IPS-11a (cell line): ENCODE measurements around the gene MUC22.
"Not testable (repeated sequence)": the region's sequence is repeated elsewhere in the genome, so short reads cannot be mapped to it uniquely, and the experiment has no call there.

Experiments used
- H3K4me3 ChIP-seq: one replicate; pipeline ENCODE4 v1.5.1; 2013; ENCODE audit warnings: low read depth, low read length, control low read depth

MUC22 gene

DNA sequence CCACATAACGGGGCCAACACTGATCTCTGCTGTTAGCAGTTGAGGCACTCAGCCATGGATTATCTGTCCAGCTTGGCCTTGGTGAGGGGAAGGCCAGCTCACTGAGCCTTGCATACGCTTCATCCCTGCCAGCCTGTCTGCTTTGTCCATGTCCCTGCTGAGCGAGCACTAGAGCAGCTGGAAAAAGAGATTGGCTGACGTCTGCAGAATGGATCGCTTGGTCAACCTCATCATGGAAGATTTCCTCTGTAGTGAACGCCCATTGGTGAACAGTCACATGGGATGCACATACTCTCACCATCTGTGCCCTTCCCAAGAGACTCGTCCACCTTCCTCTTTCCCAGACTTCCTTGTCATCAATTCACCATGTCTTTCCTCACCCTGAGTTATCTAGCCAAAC lies 26.9 kb downstream of the MUC22 start:
- no peak overlapping the region for H3K4me3 ChIP-seq

DNA sequence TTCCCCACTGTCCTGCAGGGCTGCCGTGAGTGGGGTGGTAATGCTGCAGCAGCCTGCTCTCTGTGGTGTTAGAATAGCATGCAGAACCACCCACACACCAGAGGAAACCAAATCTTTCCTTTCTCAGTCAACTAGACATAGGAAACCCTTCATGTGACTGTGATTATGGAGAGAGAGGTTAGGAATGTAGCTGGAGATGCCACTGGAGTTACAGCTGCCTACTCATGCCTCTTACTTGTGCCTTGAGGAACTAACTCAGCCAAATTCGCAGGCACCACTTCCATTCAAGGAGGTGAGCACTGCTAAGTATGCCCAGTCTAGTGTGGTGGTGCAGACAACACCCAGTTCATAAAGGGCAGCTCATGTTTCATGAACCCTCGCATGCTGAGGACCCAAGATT lies 27.4 kb downstream of the MUC22 start:
- H3K4me3 ChIP-seq, result no peak overlapping the region

DNA sequence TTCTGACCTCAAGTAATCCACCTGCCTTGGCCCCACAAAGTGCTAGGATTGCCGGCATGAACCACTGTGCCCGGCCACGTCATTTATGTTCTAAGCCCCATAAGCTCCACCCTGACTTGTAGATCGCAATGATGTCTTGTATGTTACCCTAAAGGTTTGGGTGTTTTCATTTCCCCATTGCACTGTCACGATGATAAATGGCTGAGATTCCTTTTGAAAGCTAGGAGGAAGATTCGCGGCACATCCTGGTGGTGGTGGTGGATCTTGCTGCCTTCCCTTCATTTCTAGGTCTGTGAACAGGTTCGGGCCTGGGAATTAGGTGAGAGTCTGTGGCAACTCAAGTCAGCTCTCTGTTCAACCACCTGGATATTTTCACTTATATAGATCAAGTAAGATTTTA lies 28.3 kb downstream of the MUC22 start:
- no peak overlapping the region for H3K4me3 ChIP-seq

DNA sequence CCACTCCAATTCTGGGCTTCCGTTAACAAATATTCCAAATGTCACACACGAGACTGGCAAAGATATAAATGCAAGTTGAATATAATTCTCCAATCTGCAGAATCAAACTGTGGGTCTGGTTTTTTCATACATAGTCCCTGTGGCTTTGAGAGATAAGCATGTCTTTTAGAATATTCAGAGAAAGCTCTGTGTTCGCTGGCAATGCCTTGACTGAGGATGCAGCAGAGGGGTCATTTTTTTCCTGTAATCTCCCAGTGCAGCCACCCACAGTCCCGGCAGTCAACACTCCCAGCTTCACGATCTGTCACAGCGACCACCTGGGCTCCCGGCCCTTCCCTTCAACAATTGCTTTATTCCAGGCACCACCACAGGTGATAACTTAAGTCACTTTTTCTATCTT lies 30.5 kb downstream of the MUC22 start:
- H3K4me3 ChIP-seq, result no peak overlapping the region

DNA sequence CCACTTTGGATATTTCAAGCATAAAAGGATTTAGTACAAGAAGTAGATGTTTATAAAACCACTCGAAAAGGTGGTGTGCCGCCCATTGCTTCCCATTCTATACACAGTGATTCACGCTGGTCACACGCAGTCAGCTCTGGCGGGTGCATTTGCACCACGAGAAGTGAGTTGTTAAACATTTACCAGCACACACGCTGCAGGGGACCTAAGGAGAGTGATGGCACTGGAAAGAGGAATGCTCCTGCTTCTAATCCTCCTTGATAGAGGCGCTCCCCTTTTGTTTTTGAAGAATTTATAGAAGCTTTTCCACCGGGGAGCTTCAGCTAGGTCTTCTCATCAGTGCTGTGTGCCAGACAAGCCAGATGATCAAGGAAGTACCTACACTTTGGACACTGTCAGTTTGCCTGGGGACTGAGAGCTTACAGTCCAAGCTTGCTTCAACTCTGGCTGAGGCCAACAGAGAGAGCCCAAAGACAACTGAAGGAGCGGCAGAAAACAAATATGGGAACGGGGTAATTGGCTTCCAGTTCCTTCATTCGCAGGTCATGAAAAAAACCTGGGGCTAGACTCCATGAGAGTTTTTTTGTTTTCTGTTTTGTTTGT lies 31.2 kb downstream of the MUC22 start:
- no peak overlapping the region for H3K4me3 ChIP-seq

DNA sequence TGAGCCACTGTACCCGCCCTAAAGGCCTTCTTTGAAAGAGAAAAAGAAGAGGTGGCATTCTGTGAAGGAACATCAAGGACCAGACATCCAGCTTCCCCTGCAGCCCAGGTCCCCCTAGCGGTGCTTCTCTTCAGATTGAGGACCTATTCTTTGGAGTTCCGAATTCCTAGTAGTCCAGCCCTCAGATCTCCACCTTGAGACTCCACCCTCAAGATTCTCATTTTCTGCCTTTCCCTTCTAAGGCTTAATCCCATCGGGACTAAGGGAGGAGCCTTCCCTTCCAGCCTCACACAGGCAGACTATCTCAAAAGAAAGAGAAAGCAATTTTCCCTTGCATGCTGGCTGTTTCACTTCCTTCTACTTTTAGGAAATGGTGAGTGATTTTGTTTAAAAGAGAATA lies 32.5 kb downstream of the MUC22 start:
- H3K4me3 ChIP-seq, result no peak overlapping the region

DNA sequence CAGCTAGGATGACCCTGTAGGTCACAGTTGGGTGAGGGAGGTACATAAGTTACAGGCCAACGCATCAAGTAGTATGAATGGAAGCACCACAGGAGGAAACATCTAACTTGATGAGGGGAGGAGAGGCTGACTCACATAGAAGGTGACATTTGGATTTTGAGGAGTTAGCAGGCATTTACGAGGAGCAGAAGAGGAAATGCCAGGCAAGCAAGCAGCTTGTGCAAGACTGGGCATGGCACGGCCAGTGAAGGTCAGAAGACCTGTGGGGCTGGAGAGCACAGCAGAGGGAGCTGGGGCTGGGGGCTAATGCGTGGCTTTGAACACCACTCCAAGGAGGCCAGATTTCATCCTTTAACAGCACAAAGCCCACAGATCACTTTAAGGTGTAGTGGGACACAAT lies 37.8 kb downstream of the MUC22 start:
- no peak overlapping the region for H3K4me3 ChIP-seq

DNA sequence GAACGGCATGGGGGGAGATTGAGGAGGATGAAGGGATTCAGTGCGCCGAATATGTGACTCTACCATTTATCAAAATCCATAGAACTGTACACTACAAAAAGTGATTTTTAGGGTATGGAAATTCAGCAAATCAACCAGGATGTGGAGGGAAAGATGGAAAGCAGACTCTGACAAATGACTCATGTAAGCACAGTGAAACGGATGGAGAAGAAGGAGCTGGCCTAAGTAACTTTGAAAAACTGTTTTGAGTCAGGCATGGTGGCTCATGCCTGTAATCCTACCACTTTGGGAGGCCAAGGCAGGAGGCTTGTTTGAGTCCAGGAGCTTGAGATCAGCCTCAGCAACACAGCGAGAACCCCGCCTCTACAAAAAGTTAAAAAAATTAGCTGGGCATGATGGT lies 39.2 kb downstream of the MUC22 start:
- H3K4me3 ChIP-seq, result no peak overlapping the region

DNA sequence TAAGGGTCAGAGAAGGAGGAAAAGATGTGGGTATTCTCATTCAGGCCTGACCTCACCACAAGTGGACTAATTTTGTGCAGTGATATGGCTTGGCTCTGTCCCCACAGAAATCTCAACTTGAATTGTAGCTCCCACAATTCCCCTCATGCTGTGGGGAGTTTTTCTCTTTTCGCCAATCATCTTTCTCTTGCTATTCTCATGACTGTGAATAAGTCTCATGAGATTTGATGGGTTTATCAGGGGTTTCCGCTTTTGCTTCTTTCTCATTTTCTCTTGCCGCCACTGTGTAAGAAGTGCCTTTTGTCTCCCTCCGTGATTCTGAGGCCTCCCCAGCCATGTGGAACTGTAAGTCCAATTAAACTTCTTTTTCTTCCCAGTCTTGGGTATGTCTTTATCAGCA lies 42.9 kb downstream of the MUC22 start:
- H3K4me3 ChIP-seq, result not testable (repeated sequence)

DNA sequence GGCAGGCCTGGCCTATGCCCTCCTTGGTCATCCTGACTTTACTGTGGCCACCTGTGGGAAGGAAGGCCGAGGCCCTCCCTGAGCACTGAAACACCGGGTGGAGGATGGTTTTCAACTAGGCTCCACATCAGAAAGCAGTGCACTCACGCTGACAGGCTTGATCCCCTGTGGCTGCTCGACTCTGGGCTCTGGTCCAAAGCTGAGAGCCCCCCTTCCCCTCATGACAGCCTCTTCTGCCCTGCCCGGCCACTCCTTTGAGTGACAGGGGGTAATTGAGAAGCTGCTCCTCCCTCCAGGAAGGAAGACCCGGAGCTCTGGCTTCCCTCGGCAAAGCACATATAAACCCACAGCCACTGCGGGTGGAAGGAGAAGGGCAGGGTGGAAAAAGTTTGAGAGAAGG lies 43.6 kb downstream of the MUC22 start:
- H3K4me3 ChIP-seq, result no peak overlapping the region

DNA sequence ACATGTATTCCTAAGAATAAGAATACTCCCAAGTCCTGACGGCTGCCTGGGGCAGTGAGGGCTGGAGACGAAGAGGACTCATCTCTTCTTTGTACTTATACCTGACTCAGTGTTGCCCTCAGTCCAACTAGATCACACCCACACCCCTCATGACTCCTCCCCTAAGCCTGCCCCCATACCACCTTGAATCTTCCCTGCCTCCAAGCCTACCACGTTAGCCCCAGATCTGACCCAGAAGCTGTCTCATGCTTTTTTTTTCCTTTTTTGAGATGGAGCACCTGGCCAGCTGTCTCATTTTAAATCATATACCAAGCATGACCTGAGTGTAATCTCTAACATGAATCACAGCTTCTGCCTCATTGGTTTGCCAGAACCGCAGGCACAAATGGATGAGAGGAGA lies 45.2 kb downstream of the MUC22 start:
- no peak overlapping the region for H3K4me3 ChIP-seq

DNA sequence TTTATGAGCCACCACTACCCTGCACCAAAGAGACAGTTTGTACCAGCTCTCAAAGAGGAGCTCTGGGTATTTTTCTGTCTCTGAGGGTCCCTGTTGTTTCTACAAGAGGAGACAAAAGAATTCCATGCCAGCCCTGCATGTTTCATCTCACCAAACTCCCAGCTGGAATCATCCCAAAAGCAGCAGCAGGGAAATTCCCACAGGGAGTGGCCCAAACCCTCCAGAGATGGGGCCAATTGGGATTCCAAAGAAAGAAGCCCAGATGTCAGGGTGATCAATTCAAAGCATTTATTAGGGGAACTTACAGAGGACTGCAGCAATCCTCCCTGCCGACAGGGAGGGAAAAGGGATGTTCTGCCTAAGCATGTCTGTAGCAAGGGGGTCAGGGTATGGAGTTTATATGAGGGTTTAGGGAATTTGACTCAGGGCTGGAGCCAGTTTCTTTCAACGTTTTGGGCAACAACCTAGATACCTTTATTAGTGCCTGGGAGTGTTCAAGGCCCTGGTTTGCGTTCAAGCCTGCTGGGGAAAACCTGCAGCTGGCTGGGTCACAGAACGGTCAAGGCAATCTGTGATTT lies 47.2 kb downstream of the MUC22 start:
- H3K4me3 ChIP-seq, result no peak overlapping the region

DNA sequence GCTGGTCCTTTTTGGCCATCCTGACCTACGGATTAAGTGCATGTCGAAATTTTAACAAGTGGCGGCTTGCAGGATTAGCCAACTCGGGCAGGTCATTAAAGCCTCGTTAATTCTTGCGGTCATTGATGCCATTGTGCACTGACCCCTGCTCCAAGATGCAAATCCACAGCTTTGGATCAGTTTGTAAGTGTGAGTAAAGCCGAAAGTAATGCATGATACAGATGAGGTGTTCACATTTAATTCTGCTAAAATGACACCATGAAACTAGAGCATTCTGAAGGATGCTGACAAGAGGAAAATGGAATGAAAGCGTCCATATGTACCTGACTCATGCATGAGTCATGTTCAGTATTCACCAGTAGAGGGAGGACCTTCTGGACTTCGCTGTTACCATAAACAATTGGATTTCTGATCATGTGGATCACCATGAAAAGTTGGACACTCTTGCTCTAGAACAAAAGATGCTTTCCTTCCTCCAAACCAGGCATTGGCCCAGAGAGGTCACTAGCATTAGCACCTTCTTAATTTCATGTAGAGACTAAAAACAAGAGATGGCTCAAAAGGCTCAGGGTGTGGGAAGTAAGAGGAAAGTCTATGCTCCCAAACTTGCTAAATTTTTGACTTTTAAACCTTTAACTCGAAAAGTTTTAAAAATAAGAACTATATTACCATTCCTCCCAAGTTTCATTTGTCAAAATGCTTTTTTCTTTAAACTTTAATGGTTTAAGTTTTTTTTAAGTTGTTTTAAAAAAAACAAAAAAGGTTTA lies 48.0 kb downstream of the MUC22 start:
- H3K4me3 ChIP-seq, result no peak overlapping the region

DNA sequence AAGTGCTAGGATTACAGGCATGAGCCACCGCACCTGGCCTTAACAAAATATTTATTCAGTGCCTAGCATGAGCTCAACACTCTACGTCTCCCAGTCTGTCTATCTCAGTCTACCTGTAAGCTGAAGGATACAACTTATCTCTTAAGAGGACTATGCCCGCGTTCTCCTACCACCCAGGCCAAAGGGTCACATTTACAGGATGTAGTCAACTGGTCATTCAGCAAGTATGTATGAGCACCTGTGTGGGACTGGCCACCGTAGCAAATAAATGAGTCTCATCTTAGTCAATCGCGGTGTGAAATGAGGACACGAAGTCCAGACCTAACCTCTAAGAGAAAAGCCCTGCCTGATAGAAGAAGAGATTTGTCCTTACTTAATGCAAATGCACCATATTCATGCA lies 49.9 kb downstream of the MUC22 start:
- no peak overlapping the region for H3K4me3 ChIP-seq

DNA sequence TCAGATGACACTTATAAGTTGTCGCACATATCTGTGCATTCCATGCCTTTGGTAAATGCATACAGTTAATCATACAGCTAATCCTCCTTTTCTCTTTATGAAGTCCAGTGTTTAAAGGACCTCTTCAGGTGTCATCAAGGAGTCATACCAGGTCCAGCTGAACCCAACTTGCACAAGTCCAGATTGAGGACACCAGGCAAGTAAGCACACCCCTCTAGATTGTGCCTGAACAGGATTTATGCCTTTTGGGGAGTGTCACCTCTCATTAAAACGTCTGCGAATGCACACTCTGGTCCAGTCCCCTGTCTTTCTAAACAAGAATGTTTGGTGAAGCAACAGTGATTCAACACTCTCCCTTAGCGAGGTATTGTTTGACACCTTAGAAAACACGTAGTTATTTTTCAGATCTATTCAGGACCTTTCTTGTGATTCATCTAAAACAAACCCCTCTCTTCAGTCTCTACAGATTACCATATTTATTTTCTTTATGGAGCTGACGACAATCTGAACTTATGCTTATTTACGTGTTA lies 53.7 kb downstream of the MUC22 start:
- no peak overlapping the region for H3K4me3 ChIP-seq

DNA sequence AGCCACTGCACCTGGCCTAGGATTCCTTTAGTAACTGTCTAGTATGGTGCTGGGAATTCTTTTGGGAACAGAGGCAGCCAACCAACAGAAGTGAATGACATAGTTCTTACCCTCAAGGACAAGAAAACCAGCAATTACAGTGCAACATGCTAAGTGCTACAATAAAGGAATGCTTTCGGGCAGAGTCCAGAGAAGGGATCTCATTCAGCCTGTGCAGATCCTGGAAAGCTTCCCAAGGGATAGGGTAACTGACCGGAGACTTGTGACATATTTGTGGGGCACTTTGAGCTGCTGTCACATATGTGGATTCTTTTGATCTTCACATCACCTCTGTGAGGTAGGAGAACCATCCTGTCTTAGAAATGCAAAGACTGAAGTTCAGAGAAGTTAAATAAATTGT lies 55.3 kb downstream of the MUC22 start:
- H3K4me3 ChIP-seq, result no peak overlapping the region

DNA sequence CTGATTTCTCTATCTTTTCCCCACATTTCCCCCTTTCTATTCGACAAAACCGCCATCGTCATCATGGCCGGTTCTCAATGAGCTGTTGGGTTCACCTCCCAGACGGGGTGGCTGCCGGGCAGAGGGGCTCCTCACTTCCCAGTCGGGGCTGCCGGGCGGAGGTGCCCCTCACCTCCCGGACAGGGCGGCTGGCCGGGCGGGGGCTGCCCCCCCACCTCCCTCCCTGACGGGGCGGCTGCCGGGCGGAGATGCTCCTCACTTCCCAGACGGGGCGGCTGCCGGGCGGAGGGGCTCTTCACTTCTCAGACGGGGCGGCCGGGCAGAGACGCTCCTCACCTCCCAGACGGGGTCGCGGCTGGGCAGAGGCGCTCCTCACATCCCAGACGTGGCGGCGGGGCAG lies 56.8 kb downstream of the MUC22 start:
- not testable (repeated sequence) for H3K4me3 ChIP-seq

DNA sequence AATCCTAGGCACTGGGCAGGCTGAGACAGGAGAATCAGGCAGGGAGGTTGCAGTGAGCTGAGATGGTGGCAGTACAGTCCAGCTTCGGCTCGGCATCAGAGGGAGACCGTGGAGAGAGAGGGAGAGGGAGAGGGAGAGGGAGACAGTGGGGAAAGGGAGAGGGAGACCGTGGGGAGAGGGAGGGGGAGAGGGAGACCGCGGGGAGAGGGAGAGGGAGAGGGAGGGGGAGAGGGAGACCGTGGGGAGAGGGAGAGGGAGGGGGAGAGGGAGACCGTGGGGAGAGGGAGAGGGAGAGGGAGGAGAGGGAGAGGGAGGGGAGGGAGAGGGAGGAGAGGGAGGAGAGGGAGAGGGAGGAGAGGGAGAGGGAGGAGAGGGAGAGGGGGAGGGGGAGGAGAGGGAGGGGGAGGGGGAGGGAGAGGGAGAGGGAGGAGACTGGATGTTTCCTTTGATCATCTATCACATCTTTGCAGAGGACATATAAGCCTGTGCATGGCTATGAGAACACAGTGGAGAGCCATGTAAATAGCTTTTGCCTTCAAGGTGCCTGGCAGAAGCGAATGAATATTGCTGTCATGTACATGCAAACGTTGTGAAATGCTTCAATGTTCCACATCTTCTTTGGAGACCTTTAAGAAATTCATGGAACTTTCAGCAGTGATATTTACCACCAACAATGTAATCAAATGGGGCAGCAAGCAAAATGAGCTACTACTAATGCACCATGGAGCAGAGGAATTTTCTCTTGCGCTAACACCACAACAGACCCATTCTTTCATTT lies 57.8 kb downstream of the MUC22 start:
- not testable (repeated sequence) for H3K4me3 ChIP-seq

DNA sequence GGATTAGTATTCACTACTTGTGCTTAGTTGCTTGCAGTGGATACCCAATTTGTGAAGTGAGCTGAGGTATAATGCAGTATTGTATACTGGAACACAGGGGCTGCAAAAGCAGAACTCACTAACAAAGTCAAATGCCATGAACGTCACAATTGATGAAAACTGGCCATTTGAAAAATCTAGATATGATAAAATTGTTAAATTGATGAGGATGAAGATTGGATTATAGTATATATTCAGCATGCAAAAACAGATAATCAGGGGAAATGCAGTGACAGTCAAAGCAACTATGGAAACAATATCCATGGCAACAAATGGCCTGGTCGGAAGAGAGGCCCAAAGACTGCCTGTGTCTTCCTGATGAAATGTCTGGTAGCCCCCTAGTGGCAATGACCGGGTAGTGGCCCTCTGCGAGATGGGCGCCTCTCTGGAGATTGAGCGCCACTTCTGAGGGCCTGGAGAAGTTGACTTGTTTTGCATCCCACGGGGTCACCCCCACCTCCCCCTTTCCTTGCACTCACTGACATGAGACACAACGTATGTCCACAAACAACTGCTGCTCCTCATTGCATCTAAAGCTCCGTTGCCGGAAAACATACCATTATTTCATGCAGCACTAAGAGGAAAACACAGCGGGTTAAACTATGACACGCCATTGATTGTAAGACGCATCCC lies 58.5 kb downstream of the MUC22 start:
- H3K4me3 ChIP-seq, result no peak overlapping the region

DNA sequence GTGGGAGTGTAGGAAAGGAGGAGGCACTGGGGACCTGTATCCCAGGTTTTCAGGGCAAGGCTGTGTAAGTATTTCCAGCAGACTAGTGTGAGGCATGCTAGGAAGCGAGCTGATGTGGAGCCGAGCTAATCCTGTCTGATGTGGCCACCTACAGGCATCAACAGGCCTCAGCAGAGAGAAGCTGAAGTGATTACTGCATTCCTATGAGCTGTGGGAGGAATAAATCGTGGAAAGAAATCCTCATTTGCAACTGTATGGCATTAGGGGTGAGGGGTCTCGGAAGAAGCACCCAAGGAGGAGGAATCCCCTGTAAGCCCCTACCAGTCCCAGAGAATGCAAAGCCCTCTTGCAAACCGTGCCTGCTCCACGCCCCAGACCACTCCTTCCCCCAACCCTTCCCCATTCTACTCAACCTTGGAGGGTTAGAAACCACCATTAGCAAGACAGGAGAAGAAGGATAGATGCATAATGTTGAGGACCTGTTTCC lies 60.5 kb downstream of the MUC22 start:
- no peak overlapping the region for H3K4me3 ChIP-seq

DNA sequence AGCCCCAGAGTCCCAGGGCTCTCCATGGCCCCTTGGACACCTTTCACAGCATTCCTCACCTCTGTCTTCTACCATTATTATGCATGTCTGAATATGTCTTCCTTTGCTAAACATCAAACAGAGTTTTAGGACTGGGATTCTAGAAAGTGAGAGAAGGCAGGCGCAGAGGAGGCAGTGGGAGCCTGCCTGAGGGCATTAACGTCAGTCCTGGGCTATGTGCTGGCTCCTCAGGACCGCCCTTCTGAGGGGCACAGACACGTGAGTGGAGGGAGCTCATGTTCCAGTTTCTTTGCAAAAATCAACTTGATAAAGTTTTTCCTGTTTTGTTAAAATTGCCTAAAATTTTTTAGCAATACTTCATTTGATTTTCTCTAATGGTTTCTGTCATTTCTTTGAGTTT lies 64.1 kb downstream of the MUC22 start:
- H3K4me3 ChIP-seq, result no peak overlapping the region
